Mammary epithelial cell (primary cell): ENCODE data around the gene MTURN.

Source experiments
- CTCF ChIP-seq, 2 donors: IDR thresholded peaks in 1 of 2; conservative IDR thresholded peaks in 1 of 2; 2 replicates each; pipeline ENCODE4 v1.5.1; 2011 to 2012; ENCODE audit warnings: inconsistent platforms in 2 of 2, low read length in 2 of 2, mild to moderate bottlenecking in 2 of 2, control low read depth in 1 of 2, low read depth in 1 of 2; ENCODE audit not compliant: insufficient read depth in 1 of 2; ENCODE audit errors: extremely low read depth in 1 of 2
- EZH2 ChIP-seq: IDR thresholded peaks from 2 replicates; pipeline ENCODE4 v1.6.1; 2012; ENCODE audit warnings: low read length, inconsistent platforms, borderline replicate concordance

- peak; percentile 62 to 68 for TF ChIP-seq CTCF (conservative IDR thresholded peaks at IDR 0.05 in 1 of 2, IDR thresholded peaks at IDR 0.05 in 1 of 2; ENCODE audit: extremely low read depth in 1 of 2, insufficient read depth in 1 of 2, low read depth in 1 of 2, low read length in 2 of 2)
- no peak for TF ChIP-seq EZH2
Measured at GRCh38 chr7:30164567-30164966, 29.8 kb downstream of the MTURN start.
